Raji (cell line): ENCODE results near the gene SARS1.
A peak's percentile ranks its signal among the peaks of the same experiment; 100 is the strongest.

Experiments used
- POLR2A ChIP-seq: IDR thresholded peaks from 2 replicates; pipeline ENCODE4 v1.6.1; 2011; ENCODE audit warnings: low read depth, low read length, control low read depth; ENCODE audit not compliant: insufficient read depth

Gene SARS1

DNA sequence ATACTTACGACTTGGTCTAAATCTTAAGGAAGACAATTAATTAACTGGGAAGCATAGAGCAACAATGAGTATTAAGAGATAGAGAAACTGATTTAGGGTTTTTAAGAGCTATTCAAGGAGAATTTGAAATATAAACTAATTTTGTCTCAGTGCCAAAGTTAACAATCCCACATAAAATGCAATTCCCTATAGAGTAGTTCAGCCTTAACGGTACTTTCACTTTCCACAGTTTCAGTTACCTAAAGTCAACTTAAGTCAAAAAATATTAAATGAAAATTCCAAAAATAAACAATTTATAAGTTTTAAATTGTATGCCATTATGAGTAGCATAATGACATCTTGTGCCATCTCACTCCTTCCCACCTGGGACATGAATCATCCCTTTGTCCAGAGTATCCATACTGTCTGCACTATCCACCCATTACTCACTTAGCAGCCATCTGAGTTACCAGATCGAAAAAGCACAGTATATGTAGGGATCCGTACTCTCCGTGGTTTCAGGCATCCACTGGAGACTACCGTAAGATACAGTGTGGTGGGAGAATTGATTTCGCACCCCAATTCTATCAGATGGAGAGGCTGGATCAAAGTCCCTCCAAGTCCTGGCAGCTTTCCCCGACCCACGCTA lies 4.8 kb upstream of the SARS1 start:
- no peak for TF ChIP-seq POLR2A

GRCh38 chr1:109210058-109210457 lies 3.7 kb upstream of the SARS1 start:
- no peak for TF ChIP-seq POLR2A

- TF ChIP-seq POLR2A = no peak
Measured at GRCh38 chr1:109213345-109213823, 334 bp upstream of the SARS1 start.

GRCh38 chr1:109214695-109215623 lies 1.2 kb downstream of the SARS1 start:
- 0 out of 2 replicates have a peak, but pooled peaks have one; percentile 30 for TF ChIP-seq POLR2A

DNA sequence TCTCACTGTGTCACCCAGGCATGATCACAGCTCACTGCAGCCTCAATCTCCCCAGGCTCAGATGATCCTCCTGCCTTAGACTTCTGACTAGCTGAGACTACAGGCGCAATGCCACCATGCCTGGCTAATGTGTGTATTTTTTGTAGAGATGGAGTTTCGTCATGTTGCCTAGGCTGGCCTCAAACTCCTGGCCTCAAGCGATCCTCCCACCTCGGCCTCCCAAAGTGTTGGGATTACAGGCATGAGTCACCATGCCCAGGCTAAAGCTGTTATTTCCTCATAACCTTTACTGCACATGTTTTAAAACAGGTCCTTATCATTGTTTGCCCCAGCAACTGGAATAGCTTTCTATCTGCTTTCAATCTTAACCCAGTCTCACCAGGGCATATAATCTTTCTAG lies 2.9 kb downstream of the SARS1 start:
- TF ChIP-seq POLR2A = no peak

GRCh38 chr1:109218516-109218915 lies 4.8 kb downstream of the SARS1 start:
- TF ChIP-seq POLR2A = no peak

GRCh38 chr1:109225308-109225707 lies 11.6 kb downstream of the SARS1 start:
- no peak for TF ChIP-seq POLR2A

DNA sequence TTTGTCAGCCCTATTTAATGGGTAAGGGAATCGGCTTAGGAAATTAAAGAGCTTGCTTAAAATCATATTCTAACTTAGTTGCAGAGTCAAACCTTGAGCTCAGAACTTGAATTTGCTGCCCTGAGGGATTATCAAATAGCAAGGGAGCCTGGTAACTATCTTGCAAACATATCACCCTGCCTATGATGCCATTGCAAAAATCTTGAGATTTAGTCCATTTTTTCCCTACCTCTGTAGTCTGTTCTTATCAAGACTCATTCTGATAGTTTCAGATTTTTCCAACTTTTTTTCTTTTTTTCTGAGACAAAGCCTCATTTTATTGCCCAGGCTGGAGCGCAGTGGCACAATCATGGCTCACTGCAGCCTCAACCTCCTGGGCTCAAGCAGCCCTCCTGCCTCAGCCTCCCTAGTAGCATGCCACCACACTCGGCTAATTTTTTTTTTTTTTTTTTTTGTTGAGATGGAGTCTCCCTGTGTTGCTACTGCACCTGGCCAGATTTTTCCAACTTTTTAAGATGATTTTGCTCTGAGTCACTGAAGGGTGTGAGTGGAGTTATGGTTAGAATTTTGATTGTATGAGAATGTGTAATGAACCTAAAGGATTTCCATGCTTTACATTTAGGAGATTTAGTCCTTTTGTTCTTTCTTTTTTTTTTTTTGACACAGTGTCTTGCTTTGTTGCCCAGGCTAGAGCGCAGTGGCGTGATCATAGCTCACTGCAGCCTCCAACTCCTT lies 12.2 kb downstream of the SARS1 start:
- no peak for TF ChIP-seq POLR2A

GRCh38 chr1:109228167-109228566 lies 14.4 kb downstream of the SARS1 start:
- TF ChIP-seq POLR2A = no peak

DNA sequence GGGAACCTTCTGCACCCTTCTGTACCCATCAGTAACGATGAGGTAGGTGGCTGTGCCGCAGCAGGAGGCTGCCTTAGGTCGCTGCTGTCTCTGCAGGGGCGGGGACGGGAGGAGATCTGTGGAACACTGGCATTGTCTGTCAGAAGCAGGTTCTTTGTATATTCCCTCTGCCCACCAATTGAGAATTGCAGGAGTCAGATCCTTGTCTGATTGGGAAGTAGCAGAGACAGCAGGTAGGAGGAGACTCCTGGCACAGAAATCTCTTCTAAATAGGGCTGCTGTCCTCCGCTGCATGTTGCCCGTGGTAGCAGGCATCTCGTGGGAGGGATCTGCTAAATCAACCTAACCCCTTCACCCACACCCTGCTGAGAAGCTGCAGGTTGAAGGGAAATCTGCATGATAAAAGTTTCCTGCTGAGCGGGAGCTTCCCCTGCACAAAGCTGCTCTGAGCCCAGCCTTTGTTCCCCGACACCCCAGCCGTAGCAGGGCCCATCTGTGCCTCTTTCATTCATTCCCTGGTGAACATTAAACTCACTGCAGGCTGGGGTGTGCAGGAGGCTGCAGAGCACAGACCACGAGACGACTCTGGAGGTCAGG lies 15.9 kb downstream of the SARS1 start:
- TF ChIP-seq POLR2A = no peak

GRCh38 chr1:109231066-109231465 lies 17.3 kb downstream of the SARS1 start:
- TF ChIP-seq POLR2A = no peak

DNA sequence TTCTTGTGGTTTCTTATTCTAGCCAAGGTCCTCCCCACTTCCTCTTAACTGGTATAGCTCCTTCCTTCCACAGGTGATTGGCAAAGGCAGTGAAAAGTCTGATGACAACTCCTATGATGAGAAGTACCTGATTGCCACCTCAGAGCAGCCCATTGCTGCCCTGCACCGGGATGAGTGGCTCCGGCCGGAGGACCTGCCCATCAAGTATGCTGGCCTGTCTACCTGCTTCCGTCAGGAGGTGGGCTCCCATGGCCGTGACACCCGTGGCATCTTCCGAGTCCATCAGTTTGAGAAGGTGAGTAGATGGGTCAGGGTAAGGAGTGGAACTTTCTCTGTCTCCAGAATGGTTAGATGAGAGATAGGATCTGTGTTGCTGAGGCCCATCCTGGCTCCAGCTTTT lies 21.4 kb downstream of the SARS1 start:
- TF ChIP-seq POLR2A = no peak

DNA sequence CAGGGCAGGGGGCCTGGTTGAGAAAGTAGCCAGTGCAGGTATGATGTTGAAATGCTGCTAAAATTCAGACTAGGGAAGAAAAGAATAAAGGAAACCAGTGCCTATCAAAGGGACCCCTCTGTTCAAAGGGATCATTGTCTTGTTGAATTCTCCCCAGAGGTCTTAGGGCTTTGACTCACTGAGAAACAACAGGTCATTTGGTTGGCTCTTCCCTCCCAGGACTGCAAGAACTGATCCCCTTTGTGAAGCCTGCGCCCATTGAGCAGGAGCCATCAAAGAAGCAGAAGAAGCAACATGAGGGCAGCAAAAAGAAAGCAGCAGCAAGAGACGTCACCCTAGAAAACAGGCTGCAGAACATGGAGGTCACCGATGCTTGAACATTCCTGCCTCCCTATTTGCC lies 23.8 kb downstream of the SARS1 start:
- TF ChIP-seq POLR2A = no peak

DNA sequence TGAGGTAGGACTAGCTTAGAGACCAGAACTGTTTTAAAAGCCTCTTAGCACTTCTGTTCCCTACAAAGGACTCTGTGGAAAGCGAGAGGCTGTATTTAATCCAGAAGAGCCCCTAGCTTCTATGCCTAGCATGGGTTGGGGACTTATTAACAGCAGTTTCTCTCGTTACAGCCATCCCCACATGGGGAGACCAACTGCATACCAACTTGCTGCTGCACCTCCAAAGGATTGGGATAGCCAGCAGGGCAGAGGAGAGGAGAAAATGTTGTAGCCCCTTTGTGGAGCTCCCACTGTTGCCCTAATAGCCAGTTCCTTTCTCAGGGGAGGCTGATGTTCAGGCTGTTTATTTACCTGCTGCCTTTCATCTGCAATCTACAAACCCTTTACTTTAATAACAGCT lies 24.7 kb downstream of the SARS1 start:
- no peak for TF ChIP-seq POLR2A

DNA sequence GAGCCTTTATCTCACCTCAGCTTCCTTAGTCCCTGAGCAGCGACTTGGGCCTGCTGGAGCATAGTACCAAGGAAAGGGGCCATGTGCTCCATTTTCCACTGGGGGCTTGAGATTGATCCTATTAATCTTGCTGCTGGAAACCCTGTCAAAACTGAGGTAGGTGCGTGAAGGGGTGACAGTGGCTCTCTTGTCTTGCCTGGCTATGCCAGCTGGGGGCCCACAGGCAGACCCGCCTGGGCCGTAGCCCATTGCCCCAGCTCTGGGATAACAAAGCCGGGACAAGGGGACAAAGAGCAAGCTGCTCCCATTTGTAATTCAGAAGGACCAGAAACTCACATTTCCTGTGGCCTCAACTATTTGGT lies 25.3 kb downstream of the SARS1 start:
- TF ChIP-seq POLR2A = no peak

- TF ChIP-seq POLR2A = no peak
Measured at GRCh38 chr1:109239409-109240068, 25.8 kb downstream of the SARS1 start.
